Body of pancreas (tissue), 4 donors: ENCODE measurements around the gene DOCK2. TPM values are rescaled to one million over a fixed set of nuclear protein-coding genes. Genes with fewer than 3 reads are reported as not detected.

ENCODE experiments used
- ATAC-seq: fragments of 150-250 bp; one replicate; pipeline ENCODE4 v1.9.1; 2016
- DNase-seq, 4 donors: peaks; one replicate each; pipeline ENCODE4 v3.0.0-alpha.2; 2019
- H3K27ac ChIP-seq, 4 donors: fragments of 200-600 bp; sonication (generic); 1 replicate in 3 of 4; 2 replicates in 1 of 4; pipeline versions ENCODE4 v1.5.1 to v1.6.1; 2016 to 2019; ENCODE audit warnings: mild to moderate bottlenecking in 1 of 4, mixed read lengths in 1 of 4, moderate library complexity in 1 of 4
- H3K27me3 ChIP-seq, 2 donors: fragments of 200-600 bp; sonication (generic); one replicate each; pipeline ENCODE4 v1.6.0; 2016; ENCODE audit warnings: mild to moderate bottlenecking in 1 of 2
- H3K36me3 ChIP-seq, 2 donors: fragments of 200-600 bp; sonication (generic); replicated peaks in 1 of 2; 2 replicates each; pipeline ENCODE4 v1.5.1; 2016; ENCODE audit warnings: low read depth in 2 of 2; ENCODE audit not compliant: insufficient read depth in 1 of 2
- H3K4me1 ChIP-seq: fragments of 200-600 bp; sonication (generic); one replicate; pipeline ENCODE4 v1.6.0; 2016
- H3K4me3 ChIP-seq, 2 donors: fragments of 200-600 bp; sonication (generic); 1 replicate in 1 of 2; 2 replicates in 1 of 2; pipeline ENCODE4 v1.5.1; 2016 to 2019
- H3K9me3 ChIP-seq, 3 donors: fragments of 200-600 bp; sonication (generic); 1 replicate in 2 of 3; 2 replicates in 1 of 3; pipeline ENCODE4 v1.5.1; 2016
- POLR2A ChIP-seq, 3 donors: fragments of 450-650 bp; IDR thresholded peaks; one replicate each; pipeline ENCODE4 v1.6.1; 2016; ENCODE audit warnings: antibody characterized with exemption in 3 of 3, mild to moderate bottlenecking in 2 of 3
- WGBS, 2 donors: methylation state at CpG; one replicate each; pipeline ENCODE4 v1.1.5; 2017; 5-methylcytosine and 5-hydroxymethylcytosine counted together
- intact Hi-C: fragments of 100-400 bp; cut with DNase I; formaldehyde crosslinking; loops from one replicate; pipeline ENCODE4 v1.15.1; 2023
- total RNA-seq, 2 donors: library from RNA; depleted of rRNA; stranded (reverse); fragments of >200 nt; gene quantifications; one replicate each; pipeline ENCODE4 v1.1.0, GENCODE V29; 2016
- TF ChIP-seq, protein P1 (sequence below), 7 experiments: fragments of 450-650 bp in 4 of 7; fragments of 200-600 bp in 3 of 7; sonication (generic) in 3 of 7; IDR thresholded peaks; one replicate each; pipeline ENCODE4 v1.5.1; 2016 to 2019; ENCODE audit warnings: antibody characterized with exemption in 7 of 7

DOCK2 gene
- total RNA-seq, 2 donors from 2014 or later, result 3.1 to 7.6 TPM

DNA sequence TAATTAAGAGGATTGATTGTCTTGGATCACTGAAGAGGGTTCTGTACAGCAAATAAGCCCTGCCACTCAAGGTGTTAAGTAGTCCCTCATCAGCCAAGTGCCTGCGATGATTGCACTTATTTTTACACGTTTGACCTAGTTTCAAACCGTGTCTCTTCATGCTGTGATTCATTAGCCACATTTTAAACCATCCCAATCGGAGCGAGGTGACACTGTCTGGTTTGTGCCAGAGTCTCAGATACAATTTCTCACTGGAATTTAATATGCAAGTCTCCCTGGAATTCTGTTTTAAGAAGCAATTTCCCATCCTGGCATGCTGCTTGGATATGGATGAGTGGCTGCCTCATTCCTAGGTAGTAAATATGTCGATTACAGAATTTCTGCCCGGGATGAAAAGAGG is 341.6 kb downstream of the DOCK2 start:
- TF ChIP-seq POLR2A (IDR thresholded peaks at IDR 0.05), result no peak
- TF ChIP-seq, protein P1, sequence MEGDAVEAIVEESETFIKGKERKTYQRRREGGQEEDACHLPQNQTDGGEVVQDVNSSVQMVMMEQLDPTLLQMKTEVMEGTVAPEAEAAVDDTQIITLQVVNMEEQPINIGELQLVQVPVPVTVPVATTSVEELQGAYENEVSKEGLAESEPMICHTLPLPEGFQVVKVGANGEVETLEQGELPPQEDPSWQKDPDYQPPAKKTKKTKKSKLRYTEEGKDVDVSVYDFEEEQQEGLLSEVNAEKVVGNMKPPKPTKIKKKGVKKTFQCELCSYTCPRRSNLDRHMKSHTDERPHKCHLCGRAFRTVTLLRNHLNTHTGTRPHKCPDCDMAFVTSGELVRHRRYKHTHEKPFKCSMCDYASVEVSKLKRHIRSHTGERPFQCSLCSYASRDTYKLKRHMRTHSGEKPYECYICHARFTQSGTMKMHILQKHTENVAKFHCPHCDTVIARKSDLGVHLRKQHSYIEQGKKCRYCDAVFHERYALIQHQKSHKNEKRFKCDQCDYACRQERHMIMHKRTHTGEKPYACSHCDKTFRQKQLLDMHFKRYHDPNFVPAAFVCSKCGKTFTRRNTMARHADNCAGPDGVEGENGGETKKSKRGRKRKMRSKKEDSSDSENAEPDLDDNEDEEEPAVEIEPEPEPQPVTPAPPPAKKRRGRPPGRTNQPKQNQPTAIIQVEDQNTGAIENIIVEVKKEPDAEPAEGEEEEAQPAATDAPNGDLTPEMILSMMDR (IDR thresholded peaks at IDR 0.05), result no peak
- no peaks in the 10 kb centered on the region for H3K27me3 ChIP-seq
- H3K9me3 ChIP-seq, result no peaks in the 10 kb centered on the region
- H3K4me1 ChIP-seq, result no peaks in the 10 kb centered on the region
- intact Hi-C loops, result no loop called here
- ATAC-seq (no peak), DNase-seq (no peak)
- H3K36me3 ChIP-seq, result no peaks in the 10 kb centered on the region
- no peak overlapping the region for H3K27ac ChIP-seq
- WGBS, 2 donors, result 23 to 37% methylated on average over 7 of the region's 7 CpGs
- H3K4me3 ChIP-seq, result no peak overlapping the region

GRCh38 chr5:169979871-169980270 is 342.8 kb downstream of the DOCK2 start:
- no peak for ATAC-seq
- 13 to 19% methylated on average over 3 of the region's 3 CpGs for WGBS, 2 donors
- intact Hi-C loops, result loop anchor here (10.0 kb wide), 1 partner anchor 275 kb away; no protein-coding TSS in a partner anchor
- Histone ChIP-seq H3K4me1 (no peaks in the 10 kb centered on the region), H3K27me3 (no peaks in the 10 kb centered on the region), H3K27ac (no peak overlapping the region), H3K36me3 (no peaks in the 10 kb centered on the region), H3K9me3 (no peaks in the 10 kb centered on the region), H3K4me3 (no peak overlapping the region)
- DNase-seq, result no peak
- TF ChIP-seq, protein P1 (IDR thresholded peaks at IDR 0.05), result no peak
- no peak for TF ChIP-seq POLR2A (IDR thresholded peaks at IDR 0.05)

GRCh38 chr5:169980418-169981053 is 343.5 kb downstream of the DOCK2 start, which contains the start of gene INSYN2B:
Gene INSYN2B, minus strand, starts transcription at chr5:169980495. Its CDS starts 96,597 bp downstream, at chr5:169883898.
- ATAC-seq (peak; percentile 83), DNase-seq (peak; percentile 52 to 74 (median 64))
- WGBS, 2 donors, result 11% methylated on average over 11 of the region's 11 CpGs
- no peaks in the 10 kb centered on the region for H3K4me1 ChIP-seq
- H3K27ac ChIP-seq, result no peak within 1 kb of the TSS
- H3K36me3 ChIP-seq, result no peaks in the 10 kb centered on the region
- H3K9me3 ChIP-seq, result no peaks in the 10 kb centered on the region
- no peak within 1 kb of the TSS for H3K4me3 ChIP-seq
- intact Hi-C loops, result loop anchor here (10.0 kb wide), 1 partner anchor 276 kb away; no protein-coding TSS in a partner anchor
- no peaks in the 10 kb centered on the region for H3K27me3 ChIP-seq
- TF ChIP-seq POLR2A (IDR thresholded peaks at IDR 0.05), result no peak
- TF ChIP-seq, protein P1 (IDR thresholded peaks at IDR 0.05), result peak; percentile 40 to 70 (median 47)

DNA sequence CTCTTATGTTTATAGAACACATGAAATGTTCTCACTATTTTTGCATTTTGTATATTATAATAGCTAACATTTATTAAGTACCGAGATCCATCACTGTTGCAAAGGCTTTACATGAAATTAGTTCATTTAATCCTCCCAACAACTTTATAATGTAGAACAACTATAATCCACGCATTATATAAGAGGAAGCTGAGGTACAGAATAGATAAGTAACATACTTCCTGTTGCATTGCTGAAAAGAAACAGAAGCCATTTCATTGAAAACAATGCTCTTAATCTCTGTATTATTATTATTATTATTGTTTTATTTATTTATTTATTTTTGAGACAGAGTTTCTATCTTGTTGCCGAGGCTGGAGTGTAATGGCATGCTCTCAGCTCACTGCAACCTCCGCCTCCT is 351.1 kb downstream of the DOCK2 start:
- Histone ChIP-seq H3K27me3 (no peaks in the 10 kb centered on the region), H3K27ac (no peak overlapping the region), H3K9me3 (no peaks in the 10 kb centered on the region), H3K36me3 (no peaks in the 10 kb centered on the region), H3K4me3 (no peak overlapping the region), H3K4me1 (no peaks in the 10 kb centered on the region)
- TF ChIP-seq, protein P1 (IDR thresholded peaks at IDR 0.05), result no peak
- no peak for TF ChIP-seq POLR2A (IDR thresholded peaks at IDR 0.05)
- ATAC-seq, result no peak
- WGBS, 2 donors, result 75 to 80% methylated on average over 4 of the region's 4 CpGs
- intact Hi-C loops, result loop anchor here (10.0 kb wide), 1 partner anchor 283 kb away; no protein-coding TSS in a partner anchor
- no peak for DNase-seq

GRCh38 chr5:169988947-169989346 is 351.9 kb downstream of the DOCK2 start:
- H3K4me1 ChIP-seq, result no peaks in the 10 kb centered on the region
- DNase-seq (no peak), ATAC-seq (no peak)
- H3K36me3 ChIP-seq, result no peaks in the 10 kb centered on the region
- intact Hi-C loops, result loop anchor here (10.0 kb wide), 1 partner anchor 284 kb away; no protein-coding TSS in a partner anchor
- H3K27ac ChIP-seq, result no peak overlapping the region
- no peaks in the 10 kb centered on the region for H3K27me3 ChIP-seq
- H3K9me3 ChIP-seq, result no peaks in the 10 kb centered on the region
- H3K4me3 ChIP-seq, result no peak overlapping the region
- no peak for TF ChIP-seq POLR2A (IDR thresholded peaks at IDR 0.05)
- TF ChIP-seq, protein P1 (IDR thresholded peaks at IDR 0.05), result no peak
- WGBS, 2 donors, result 61 to 81% methylated on average over 1 of the region's 1 CpG
